ENCODE results near the gene HOXC6. TPM values are rescaled to one million over a fixed set of nuclear protein-coding genes. Genes with fewer than 3 reads are reported as not detected.
A peak's percentile ranks its signal among the peaks of the same experiment; 100 is the strongest.

Gene HOXC6
- total RNA-seq, 1 experiment from 2014 or later, result 6.2 TPM

DNA sequence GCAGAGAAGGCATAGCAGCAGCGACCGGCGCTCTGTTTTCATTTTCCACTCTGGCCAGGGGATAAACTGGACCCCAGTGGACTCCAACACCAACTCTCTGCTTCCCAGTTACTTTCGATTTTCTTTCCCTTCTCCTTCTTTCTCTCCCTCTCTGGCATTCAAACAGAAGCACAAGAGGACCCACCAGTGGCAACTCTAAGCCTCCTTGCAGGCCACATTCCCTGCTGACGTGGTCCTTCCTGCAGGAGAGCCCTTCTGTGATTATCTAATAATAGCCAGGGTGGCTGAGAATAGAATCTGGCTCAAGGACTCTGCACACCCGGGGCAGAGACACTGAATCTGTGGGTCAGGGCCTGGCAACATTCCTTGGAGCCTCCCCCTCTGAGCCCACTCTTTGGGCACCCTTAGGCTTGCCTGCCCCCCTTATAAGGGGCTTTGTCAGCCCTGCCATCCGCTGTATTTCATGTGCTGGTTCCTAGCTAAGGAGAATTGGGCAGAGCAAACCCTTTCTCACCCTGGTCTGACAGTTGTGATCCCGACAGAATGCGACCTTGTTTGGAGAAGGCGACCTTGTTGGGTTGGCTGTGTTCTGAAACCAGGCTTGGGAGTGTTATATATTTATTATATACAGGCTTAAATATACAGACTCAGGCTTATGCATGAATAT is 8.2 kb upstream of the HOXC6 start:
- Histone ChIP-seq H3K27me3 (replicated peaks) (no peaks in the 10 kb centered on the region), H3K36me3 (peaks cover 6% of the 10 kb centered on the region), H3K4me3 (peak overlapping the region; percentile 56), H3K27ac (peak overlapping the region; percentile 93), H3K9me3 (replicated peaks) (no peaks in the 10 kb centered on the region), H3K4me1 (replicated peaks) (peaks cover 58% of the 10 kb centered on the region)
- peak; percentile 73 to 75 for DNase-seq (ENCODE audit: low read depth in 1 of 2, low spot score in 2 of 2)

DNA sequence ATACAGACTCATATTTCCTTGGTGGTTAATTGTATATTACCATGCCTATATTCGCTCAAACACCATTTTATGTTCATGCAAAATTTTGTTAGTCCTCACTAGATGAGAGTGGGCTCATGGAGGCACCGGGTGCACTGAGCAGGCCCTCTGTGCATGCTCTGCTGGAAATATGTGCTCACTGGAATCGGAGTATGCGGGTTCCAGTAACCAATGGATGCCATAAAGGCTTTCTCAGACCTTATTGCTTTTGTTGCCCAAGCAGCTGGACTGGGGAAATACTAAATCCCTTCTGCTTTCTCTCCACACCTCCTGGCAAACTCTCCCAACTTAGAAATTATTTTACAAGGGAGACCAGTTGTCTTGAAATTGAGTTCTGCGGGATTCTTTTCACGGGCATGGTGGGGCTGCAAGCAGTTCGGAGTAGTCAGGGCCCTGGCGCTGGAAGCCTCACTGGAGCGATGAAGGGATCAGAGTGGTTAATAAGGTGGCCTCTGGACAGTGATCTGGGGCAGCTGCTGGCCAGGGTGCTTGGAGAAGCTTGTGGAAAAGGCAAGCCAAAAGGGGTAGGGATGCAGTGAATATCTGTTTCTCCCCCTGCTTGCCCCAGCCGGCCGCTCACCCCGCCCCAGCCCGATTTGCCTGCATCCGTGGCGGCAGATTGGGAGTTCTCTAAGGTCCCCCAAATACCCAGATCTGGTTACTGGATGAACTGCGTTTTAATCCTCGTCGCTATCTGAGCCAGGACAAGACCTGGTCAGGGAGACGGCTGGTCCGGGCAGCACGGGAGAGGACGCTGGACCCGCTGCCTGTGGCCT is 7.4 kb upstream of the HOXC6 start:
- no peaks in the 10 kb centered on the region for H3K9me3 ChIP-seq (replicated peaks)
- peaks cover 57% of the 10 kb centered on the region for H3K4me1 ChIP-seq (replicated peaks)
- peak overlapping the region; percentile 56 for H3K4me3 ChIP-seq
- H3K27me3 ChIP-seq (replicated peaks), result no peaks in the 10 kb centered on the region
- peak in 1 of 2 experiments; percentile 34 for DNase-seq (ENCODE audit: low read depth in 1 of 2, low spot score in 2 of 2)
- H3K27ac ChIP-seq, result peak overlapping the region; percentile 29; the same call in 1 of the 2 replicates
- peaks cover 6% of the 10 kb centered on the region for H3K36me3 ChIP-seq

DNA sequence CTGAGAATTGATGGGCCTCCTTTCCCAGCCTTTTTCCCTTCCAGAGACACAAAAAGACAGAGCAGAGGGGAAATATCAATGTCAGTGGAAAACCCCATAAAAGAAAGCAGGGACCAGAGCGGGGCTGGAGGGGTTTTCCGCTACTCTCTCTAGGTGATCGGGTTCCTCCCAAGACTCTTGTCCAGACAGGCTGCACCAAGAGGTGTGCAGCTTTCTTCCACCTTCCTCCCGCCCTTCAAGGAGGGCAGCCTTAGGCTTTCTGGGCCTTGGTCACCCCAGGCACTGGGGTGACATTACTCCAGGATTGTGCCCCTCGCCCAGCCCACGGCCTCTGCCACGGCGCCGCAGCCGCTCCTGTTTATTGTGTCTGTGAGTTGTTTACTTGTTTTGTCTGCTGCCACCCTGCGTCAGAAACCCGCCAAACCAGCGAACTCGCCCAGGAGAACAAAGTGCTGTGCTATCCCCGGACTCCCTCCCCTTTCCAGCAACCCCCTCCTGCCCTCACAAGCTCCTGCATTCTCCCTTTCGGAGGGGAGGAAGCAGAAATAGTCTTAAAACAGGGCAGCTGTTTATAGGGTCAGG is 6.7 kb upstream of the HOXC6 start:
- Histone ChIP-seq H3K4me3 (peak overlapping the region; percentile 14), H3K4me1 (replicated peaks) (peaks cover 53% of the 10 kb centered on the region), H3K27me3 (replicated peaks) (no peaks in the 10 kb centered on the region), H3K36me3 (peaks cover 7% of the 10 kb centered on the region), H3K9me3 (replicated peaks) (no peaks in the 10 kb centered on the region), H3K27ac (peak overlapping the region; percentile 29; the same call in 1 of the 2 replicates)
- peak in 1 of 2 experiments; percentile 68 for DNase-seq (ENCODE audit: low read depth in 1 of 2, low spot score in 2 of 2)

DNA sequence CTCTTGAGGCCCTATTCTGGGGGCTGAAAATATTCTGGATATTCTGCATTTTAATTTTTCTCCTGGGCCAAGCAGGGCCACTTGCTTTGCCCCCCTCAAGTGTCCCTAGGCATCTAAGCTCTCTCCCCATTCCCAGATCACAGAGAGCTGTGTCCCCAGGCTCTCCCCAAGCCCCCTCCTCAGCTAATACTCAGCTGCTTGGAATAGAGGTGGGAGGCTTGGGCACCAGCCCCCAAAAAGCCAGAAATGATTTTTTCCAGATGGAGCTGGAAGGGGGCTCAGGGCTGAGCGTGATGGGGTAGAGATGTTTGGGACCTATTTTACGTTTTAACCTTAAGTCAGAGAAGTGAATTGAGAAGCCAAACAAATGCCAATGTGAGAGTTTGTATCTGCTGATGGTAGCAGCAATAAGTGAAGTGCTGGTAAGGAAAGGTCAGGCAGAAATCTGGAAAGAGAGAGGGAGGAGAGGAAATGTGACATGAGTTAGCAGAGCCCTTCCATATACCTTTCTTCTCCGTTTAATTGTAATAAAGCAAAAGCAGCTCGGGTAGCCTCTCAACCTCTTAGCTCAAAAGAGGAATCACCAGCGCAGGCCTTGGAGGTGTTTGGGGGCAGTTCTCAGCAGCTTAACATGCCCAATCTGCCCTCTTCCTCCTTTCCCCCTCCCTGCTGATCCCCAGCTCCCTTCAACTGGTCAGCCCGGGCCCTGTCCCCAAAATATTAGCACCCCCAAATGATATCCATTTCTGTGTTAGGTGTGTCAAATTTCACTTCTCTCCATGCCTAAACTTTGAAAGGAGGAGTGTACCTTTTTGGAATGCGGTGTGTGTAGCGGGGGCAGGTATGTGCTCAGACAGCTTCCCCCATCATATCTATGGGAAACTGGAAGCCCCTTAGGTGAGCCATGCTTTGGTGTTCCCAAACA is 5.0 kb upstream of the HOXC6 start:
- H3K27ac ChIP-seq, result no peak overlapping the region
- H3K4me3 ChIP-seq, result no peak overlapping the region
- DNase-seq (ENCODE audit: low read depth in 1 of 2, low spot score in 2 of 2), result no peak
- H3K27me3 ChIP-seq (replicated peaks), result no peaks in the 10 kb centered on the region
- H3K36me3 ChIP-seq, result peaks cover 11% of the 10 kb centered on the region
- H3K9me3 ChIP-seq (replicated peaks), result no peaks in the 10 kb centered on the region
- H3K4me1 ChIP-seq (replicated peaks), result peaks cover 51% of the 10 kb centered on the region

DNA sequence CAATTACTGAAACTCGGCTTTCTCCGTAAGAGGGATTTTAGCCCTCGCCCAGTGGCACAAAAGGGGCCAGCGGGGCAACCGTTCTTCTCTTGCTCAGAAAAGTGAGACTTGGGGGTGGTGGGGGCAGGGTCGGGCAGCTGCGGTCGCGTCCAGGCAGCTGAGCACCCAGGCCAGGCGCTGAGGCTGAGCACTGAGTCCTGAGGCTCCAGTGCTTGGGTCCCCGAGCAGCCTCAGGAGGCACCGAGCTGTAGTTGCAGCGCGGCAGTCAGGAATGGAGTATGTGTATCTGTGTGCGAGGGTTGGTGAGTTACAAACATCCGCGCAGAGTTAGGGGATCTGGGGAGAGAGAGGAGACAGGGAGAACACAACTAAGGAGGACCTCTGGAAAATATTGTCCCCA is 4.1 kb upstream of the HOXC6 start:
- no peak overlapping the region for H3K27ac ChIP-seq

DNA sequence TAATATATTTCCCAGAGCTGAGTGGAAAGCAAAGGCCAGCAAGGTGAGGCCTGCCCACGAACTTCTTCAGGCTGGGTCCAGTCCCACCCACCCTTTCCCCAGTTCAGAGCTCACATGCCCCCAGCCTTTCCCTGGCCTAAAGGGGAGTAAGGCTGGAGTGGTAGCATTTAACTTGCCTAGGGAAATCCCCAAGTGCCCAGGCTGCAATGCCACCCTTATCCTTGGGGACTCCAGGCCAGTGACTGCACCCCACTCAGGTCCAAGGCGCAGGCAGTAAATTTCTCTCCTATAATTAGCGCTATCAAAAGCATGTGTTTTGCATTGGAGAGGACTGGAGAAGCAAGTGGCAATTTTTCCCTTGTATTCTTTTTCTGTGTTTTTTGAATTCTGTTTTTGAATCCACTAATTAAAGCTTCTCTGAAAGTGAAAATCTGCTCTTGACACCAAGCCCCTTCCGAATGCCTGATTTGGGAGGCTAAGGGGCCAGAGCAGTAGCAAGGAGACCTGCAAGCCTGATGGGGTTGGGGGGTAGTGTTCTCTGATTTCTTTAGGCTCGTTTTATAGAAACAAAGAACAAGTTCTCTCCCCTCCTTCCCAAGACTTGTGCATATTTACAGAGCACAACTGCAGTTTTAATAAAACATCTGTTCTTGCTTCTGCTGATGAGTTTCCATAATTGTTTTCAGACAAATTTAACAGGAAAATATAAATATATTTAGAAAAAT is 3.5 kb upstream of the HOXC6 start:
- no peaks in the 10 kb centered on the region for H3K27me3 ChIP-seq (replicated peaks)
- no peak overlapping the region for H3K4me3 ChIP-seq
- no peak overlapping the region for H3K27ac ChIP-seq
- DNase-seq (ENCODE audit: low read depth in 1 of 2, low spot score in 2 of 2), result no peak
- H3K4me1 ChIP-seq (replicated peaks), result peaks cover 48% of the 10 kb centered on the region
- peaks cover 21% of the 10 kb centered on the region for H3K36me3 ChIP-seq
- no peaks in the 10 kb centered on the region for H3K9me3 ChIP-seq (replicated peaks)

More for the DNA sequence above, 4.1 kb upstream of the HOXC6 start:
- Histone ChIP-seq H3K27me3 (replicated peaks) (no peaks in the 10 kb centered on the region), H3K4me1 (replicated peaks) (peaks cover 48% of the 10 kb centered on the region), H3K36me3 (peaks cover 17% of the 10 kb centered on the region), H3K4me3 (no peak overlapping the region), H3K9me3 (replicated peaks) (no peaks in the 10 kb centered on the region)
- no peak for DNase-seq (ENCODE audit: low read depth in 1 of 2, low spot score in 2 of 2)

DNA sequence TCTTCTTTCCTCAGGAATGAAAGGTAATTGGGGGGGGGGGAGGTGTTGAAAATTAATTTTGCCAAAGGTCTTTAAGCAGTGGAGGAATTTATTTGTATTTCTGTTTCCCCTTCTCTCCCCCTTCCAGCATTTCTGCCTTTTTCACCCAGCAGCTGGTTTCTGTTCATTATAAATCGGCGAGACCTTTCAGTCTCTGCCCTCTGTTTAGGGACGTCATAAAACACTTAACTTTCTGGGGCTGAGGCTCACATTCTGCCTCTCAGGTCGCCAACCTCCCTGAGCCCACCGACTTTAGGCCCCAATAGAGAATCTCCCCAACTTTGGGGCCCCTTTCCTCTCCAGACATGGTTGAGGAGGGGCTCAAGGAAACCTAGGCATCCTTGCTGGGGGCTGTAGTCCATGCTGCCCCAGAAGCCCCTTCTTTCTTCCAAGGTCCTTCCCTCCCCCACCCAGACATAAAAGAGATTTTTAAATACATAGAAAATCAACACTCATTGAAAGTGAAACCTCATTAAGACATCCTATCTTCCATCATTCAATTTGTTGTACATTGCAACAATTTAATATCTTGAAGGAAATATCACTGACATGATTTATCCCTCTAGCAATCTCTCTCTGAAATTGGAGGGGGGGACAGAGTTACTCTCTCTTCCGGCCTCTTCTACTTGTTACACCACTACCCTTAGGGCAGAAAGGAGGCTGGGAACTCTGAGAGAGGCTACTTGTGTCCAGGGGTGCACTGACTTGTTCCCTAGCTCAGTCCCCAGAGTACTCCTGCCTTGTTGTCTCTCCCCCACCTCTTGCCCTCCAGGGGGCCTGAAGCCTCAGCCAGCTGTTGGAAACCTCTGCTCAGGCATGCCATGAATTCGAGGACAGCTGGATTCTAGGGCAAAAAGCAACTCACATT is 2.5 kb upstream of the HOXC6 start:
- Histone ChIP-seq H3K4me1 (replicated peaks) (peaks cover 39% of the 10 kb centered on the region), H3K4me3 (no peak overlapping the region)
- DNase-seq (ENCODE audit: low read depth in 1 of 2, low spot score in 2 of 2), result no peak

DNA sequence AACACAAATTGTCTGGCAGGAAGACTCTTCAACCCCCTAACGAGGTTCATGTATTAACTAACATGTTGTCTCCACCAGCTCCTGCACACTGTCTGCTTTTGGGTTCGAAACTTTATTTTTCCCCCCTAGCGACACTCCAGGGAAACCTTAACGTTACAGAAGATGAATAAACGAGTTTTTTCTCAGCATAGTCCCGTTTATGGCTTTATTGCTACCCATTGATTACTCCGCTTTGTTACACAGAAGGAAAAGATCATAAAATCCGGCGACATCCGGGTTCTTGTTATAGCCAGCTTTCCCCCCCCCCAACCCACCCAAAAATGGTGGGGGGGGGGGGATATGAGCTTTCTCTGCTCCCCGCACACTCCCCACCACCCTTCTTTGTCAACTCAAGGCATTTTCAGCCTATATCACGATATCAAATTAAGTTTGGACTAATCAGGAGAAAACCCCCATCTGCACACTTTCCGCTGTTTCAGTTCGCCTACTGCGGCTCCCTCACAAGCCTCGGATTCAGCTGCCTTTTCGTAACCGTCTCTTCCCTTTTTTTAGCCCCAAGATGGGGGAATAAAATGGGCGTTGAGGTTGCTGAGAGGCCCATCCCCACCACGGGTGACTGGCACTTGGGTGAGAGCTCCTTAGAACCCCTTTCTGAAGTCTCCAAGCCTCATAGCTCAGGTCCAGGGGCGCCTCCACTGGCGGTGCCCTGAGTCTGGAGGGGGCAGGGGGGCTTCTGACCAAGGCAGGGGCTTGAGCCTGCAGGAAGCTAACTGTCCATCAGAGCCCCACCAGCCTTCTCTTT is 1.4 kb upstream of the HOXC6 start:
- Histone ChIP-seq H3K4me1 (replicated peaks) (peaks cover 28% of the 10 kb centered on the region), H3K36me3 (peaks cover 42% of the 10 kb centered on the region), H3K27me3 (replicated peaks) (no peaks in the 10 kb centered on the region), H3K27ac (no peak overlapping the region), H3K9me3 (replicated peaks) (no peaks in the 10 kb centered on the region), H3K4me3 (no peak overlapping the region)
- no peak for DNase-seq (ENCODE audit: low read depth in 1 of 2, low spot score in 2 of 2)

More for the DNA sequence above, 2.5 kb upstream of the HOXC6 start:
- Histone ChIP-seq H3K27ac (no peak overlapping the region), H3K9me3 (replicated peaks) (no peaks in the 10 kb centered on the region), H3K27me3 (replicated peaks) (no peaks in the 10 kb centered on the region), H3K36me3 (peaks cover 31% of the 10 kb centered on the region)

DNA sequence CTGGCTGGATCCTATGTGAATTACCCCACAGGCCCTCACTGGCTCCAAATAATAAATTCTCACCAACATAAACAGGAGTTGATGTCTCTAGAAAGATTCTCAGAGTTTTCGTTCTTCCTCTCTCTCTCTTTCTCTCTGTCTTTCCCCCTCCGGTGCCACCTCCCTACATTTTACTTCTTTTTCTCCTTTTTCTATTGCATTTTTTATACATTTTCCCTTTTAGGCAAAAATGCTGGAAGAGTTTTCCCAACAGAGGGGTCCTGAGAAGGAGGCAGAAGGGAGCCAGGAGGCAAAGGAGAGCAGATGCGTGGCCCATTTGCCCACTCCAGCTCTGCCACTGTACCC is 826 bp upstream of the HOXC6 start:
- Histone ChIP-seq H3K4me3 (no peak overlapping the region), H3K27me3 (replicated peaks) (no peaks in the 10 kb centered on the region), H3K27ac (no peak overlapping the region), H3K4me1 (replicated peaks) (peaks cover 24% of the 10 kb centered on the region), H3K36me3 (peaks cover 45% of the 10 kb centered on the region), H3K9me3 (replicated peaks) (no peaks in the 10 kb centered on the region)
- DNase-seq (ENCODE audit: low read depth in 1 of 2, low spot score in 2 of 2), result no peak

DNA sequence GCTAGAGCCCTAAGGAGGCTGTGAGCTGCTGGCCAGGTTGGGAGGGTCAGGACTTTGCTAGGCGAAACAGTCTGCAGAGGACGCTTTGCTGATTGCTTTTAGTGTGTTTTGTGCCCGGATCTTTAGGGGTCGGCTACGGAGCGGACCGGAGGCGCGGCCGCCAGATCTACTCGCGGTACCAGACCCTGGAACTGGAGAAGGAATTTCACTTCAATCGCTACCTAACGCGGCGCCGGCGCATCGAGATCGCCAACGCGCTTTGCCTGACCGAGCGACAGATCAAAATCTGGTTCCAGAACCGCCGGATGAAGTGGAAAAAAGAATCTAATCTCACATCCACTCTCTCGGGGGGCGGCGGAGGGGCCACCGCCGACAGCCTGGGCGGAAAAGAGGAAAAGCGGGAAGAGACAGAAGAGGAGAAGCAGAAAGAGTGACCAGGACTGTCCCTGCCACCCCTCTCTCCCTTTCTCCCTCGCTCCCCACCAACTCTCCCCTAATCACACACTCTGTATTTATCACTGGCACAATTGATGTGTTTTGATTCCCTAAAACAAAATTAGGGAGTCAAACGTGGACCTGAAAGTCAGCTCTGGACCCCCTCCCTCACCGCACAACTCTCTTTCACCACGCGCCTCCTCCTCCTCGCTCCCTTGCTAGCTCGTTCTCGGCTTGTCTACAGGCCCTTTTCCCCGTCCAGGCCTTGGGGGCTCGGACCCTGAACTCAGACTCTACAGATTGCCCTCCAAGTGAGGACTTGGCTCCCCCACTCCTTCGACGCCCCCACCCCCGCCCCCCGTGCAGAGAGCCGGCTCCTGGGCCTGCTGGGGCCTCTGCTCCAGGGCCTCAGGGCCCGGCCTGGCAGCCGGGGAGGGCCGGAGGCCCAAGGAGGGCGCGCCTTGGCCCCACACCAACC is 1.5 kb downstream of the HOXC6 start:
- Histone ChIP-seq H3K9me3 (replicated peaks) (no peaks in the 10 kb centered on the region), H3K27me3 (replicated peaks) (no peaks in the 10 kb centered on the region), H3K4me3 (no peak overlapping the region), H3K4me1 (replicated peaks) (peaks cover 2% of the 10 kb centered on the region), H3K27ac (no peak overlapping the region), H3K36me3 (peaks cover 59% of the 10 kb centered on the region)
- no peak for DNase-seq (ENCODE audit: low read depth in 1 of 2, low spot score in 2 of 2)

DNA sequence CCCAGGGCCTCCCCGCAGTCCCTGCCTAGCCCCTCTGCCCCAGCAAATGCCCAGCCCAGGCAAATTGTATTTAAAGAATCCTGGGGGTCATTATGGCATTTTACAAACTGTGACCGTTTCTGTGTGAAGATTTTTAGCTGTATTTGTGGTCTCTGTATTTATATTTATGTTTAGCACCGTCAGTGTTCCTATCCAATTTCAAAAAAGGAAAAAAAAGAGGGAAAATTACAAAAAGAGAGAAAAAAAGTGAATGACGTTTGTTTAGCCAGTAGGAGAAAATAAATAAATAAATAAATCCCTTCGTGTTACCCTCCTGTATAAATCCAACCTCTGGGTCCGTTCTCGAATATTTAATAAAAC is 2.2 kb downstream of the HOXC6 start:
- H3K4me1 ChIP-seq (replicated peaks), result no peaks in the 10 kb centered on the region
- no peak overlapping the region for H3K4me3 ChIP-seq
- DNase-seq (ENCODE audit: low read depth in 1 of 2, low spot score in 2 of 2), result no peak
- H3K36me3 ChIP-seq, result peaks cover 56% of the 10 kb centered on the region
- H3K9me3 ChIP-seq (replicated peaks), result no peaks in the 10 kb centered on the region
- H3K27ac ChIP-seq, result no peak overlapping the region
- no peaks in the 10 kb centered on the region for H3K27me3 ChIP-seq (replicated peaks)

All from SJSA1 (cell line).